GM19023 (cell line): ENCODE measurements around the gene SF3B2.
"Not testable (repeated sequence)": the region's sequence is repeated elsewhere in the genome, so short reads cannot be mapped to it uniquely, and the experiment has no call there.

Experiments
- ATAC-seq: cut with Tn5 transposase; IDR thresholded peaks from one replicate; pipeline ENCODE4 v1.9.1; 2021; ENCODE audit warnings: mild to moderate bottlenecking, moderate library complexity; ENCODE audit not compliant: unreplicated experiment

Gene SF3B2

GRCh38 chr11:66051766-66052663 lies at the start of gene SF3B2:
Gene SF3B2, plus strand, starts transcription at chr11:66052364. Its CDS starts 21 bp downstream, at chr11:66052385.
- peak; percentile 94 for ATAC-seq

DNA sequence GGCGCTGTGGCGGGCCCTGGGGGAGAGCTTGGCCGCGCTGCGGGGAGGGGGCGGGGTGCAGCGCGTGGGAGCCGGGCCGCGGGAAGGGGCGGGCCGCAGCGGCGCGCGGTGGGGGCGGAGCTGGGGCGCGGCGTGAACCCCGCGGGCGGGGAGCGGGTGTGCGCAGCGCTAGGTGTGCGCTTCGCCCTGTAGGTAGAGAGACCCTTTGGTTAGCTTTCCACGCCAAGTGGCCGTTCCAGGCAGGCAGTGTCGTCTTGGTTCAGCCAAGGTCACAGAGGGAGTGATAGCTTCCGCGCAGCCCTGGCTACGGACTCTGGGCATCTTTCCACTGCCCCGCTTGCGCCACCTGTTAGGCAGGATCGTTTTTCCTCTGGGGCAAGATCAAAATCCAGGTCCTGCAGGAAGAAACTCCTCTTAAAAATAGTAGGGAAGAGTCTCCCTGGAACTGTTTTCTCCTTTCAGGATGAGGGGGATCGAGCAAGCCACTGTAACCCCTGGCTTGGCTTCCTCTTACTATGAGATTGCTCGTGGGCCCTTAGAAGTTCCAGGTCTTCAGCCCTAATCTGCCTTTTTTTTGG lies 49.4 kb upstream of the SF3B2 start:
- ATAC-seq: peak; percentile 52

DNA sequence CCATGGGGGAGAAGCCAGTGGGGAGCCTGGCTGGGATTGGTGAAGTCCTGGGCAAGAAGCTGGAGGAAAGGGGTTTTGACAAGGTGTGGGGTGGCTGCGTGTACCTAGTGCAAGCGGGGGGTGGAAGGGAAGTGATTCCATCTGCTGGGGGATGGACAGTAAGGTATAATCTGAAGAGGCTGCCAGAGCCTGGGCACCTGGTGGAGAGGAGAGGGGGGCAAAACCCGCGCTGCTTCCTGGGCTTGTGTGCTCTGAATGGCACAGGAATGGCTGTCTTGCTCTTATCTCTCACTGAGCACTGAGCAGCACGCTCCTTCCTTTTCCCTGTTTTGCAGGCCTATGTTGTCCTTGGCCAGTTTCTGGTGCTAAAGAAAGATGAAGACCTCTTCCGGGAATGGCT lies 48.9 kb upstream of the SF3B2 start:
- no peak for ATAC-seq

DNA sequence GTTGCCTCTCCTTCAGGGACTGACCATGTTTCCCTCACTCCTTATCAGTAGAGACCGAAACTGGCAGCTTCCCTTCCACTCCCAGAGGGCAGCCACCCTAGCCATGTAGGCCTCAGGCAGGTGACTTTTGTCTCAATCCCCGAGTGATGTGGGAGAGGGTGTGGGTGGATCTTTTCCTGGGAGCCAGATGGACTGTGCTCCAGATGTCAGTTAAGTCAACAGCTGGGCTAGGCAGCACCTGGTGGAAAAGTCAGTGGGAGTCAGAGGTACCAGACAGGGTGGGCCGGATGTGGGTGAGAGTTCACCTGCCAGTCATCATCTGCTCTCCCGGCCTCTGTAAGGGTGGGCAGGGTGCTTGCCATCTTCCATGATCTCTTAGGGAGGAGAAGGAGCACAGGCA lies 48.0 kb upstream of the SF3B2 start:
- no peak for ATAC-seq

GRCh38 chr11:66006134-66006890 lies 45.9 kb upstream of the SF3B2 start:
- ATAC-seq: no peak

DNA sequence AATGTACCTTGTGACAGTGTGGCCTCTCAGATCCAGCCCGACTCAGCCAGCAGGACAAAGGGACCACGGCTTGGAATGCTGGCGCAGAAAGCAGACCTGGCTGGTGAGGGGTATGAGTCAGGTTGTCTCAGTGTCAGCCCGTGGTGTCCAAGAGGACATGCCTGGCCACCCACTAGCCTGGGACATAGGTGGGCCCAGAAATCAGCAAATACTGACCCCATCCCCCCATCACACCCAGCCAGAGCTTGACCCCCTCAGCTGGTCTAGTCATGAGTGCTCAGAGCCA lies 45.3 kb upstream of the SF3B2 start:
- no peak for ATAC-seq

GRCh38 chr11:66007201-66007634 lies 44.9 kb upstream of the SF3B2 start:
- ATAC-seq: no peak

- no peak for ATAC-seq
These were observed 44.1 kb upstream of the SF3B2 start for GRCh38 chr11:66008095-66008467.

DNA sequence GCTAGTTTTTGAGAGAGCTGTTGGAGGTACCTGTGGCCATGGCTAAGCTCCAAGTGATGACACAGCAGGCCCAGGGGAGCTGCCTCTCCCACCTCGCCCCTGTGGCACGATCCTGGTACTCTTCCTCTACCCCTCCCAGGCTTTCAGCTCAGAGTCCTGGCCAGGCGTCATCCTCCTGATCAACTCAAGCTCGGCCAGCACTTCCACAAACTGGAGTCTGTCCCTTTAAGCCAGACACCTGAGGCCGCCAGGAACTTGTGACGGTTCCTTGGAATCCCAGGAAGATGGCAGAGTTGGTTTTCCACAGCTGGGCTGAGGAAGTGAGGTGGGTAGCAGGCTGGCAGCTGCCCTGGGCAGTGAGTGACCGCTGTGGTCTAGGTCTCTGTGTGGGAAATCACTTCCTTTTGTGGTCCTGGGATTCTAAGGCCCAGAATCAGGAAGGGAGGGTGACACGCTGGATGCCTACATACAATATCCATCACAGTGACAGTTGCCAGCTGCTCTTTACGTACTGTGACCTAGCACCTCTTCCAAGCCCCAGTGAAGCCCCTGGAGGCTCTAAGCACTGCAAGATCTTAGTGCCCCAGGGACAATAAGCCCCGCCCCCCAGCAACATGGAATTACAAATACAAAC lies 43.6 kb upstream of the SF3B2 start:
- no peak for ATAC-seq

DNA sequence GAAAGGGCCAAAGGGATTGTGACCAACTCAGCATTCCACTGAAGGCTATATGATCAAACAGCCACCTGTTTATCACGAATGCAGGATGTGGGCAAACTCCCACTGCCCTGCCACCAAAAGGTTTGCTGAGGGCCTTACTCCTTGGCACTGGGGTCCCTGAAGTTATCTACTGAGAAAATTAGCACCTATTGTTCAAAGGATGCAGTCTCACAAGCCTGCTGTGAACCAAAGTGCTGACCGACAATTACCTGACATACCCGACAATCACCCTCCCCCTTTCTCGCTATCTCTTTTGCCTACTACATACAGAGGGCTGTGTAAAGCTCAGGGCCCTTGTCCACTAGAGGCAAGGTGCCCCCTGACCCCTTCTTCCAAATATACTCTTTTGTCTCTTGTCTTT lies 42.1 kb upstream of the SF3B2 start:
- not testable (repeated sequence) for ATAC-seq

GRCh38 chr11:66011239-66011784 lies 40.9 kb upstream of the SF3B2 start:
- no peak for ATAC-seq

GRCh38 chr11:66011785-66012303 lies 40.3 kb upstream of the SF3B2 start, which contains the start of gene CST6:
Gene CST6, plus strand, starts transcription at chr11:66012008. Its CDS starts 37 bp downstream, at chr11:66012045.
- ATAC-seq: no peak

GRCh38 chr11:66012371-66012945 lies 39.7 kb upstream of the SF3B2 start:
- ATAC-seq: no peak

DNA sequence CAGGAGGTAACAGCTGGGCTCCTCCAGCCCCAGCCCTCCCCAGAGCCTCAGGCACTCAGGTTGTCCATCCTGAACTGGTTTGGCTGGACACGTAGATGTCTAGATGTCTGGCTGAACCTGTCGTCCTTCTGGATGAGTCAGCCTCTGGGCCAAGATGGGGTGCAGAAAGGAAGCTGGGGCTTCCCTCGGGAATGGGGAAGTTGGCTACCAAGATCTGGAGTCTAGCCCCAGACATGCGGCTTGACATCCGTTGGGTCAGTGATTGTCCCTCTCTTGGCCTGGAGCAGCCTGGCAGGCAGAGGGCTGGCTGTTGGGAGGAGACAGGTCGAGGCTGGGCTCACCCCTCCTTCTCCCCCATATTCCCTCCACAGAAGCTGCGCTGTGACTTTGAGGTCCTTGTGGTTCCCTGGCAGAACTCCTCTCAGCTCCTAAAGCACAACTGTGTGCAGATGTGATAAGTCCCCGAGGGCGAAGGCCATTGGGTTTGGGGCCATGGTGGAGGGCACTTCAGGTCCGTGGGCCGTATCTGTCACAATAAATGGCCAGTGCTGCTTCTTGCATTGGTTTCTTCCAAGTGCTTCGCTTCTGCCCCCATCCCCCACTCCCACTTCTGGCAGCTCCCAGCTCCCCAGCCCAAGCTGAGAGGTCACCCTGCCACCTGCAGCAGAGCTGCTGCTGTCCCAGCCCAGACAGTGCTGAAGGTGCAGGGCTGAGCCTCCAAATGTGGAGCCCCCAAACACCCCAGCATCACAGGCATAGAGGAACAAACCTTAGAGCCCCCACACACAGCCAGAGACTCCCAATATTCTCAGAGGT lies 39.0 kb upstream of the SF3B2 start:
- no peak for ATAC-seq

DNA sequence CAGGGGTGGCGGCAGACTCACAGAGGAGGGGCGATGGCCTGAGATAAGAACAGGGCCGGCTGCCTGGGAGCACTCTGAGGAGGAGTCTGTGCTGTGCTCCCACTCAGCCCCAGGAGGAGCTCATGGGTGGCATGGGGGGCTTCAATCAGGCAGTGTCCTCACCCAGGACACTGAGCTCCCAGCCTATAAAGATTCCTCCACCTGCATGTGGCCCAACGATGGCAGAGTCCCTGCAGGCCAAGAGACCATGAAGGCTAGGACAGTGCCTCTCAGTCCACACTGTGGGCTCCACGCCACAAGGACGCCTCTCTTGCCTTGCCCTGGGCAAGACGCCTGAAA lies 38.4 kb upstream of the SF3B2 start:
- ATAC-seq: no peak

GRCh38 chr11:66014804-66015453 lies 37.2 kb upstream of the SF3B2 start:
- ATAC-seq: no peak

DNA sequence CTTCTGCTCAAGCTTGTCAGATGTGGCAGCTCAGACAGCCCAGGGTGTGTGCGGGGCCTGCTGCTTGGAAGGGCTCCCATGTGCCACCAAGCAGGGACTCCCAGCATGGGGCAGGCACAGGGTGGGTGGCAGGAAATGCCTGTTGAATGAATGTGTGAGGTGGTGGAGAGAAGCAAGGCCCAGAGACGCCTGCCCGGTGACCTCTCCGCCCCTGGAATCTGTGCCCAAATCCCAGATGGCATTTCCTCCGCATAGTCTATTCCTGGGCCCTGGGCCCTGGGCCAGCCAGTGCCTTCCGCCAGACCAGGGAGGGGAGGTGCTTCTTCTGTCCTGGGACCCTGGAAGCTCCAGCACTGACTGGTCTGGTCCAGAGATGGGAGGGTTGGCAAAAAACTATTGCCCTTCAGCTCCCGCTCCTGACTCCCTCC lies 36.7 kb upstream of the SF3B2 start:
- no peak for ATAC-seq

GRCh38 chr11:66015936-66016792 lies 36.0 kb upstream of the SF3B2 start:
- ATAC-seq: no peak
